NCI-H524 treated with DMSO at 0.1 percent for 48 hours (cell line): ENCODE data around the gene LRRC46.

Experiments
- DNase-seq: peaks from one replicate; lab custom pipeline; 2025; lab: John Stamatoyannopoulos, UW

Gene LRRC46

DNA sequence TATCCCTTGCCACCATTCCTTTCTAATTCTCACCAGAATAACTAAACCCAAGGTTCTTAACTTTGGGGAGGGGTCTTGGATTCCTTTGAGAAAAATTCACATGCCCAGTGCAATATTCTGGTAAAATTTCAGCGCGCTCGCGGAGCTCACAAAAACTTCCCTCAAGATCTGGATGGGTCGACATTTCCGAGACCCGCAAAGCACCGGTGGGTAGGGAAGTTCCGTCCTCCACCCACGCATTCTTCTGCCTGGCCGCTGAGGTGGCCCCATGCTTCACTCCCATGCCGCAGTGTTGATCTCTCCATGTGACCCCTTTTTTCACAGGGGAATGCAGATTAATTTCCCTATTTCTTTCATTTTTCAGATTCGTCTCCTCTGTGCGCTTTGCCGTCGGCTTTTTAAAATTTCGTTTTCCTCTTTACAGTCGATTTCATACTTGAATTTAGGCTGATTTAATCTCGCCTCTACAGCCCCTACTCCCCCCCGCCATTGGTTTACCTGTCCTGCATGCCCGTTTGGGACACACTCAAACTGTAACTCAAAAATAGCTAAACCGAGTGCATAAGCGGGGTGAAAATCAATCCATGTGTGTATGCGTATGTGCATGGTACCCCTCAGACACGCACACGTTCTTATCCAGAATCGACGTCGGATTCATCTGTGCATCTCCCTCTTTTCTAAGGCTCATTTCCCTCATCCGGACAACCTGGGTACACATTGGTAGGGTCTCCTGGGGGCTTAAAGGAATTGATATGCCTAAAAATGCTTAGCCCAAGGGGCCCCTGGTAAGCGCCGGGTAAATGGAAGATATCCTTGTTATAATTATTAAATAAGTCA lies 20.9 kb downstream of the LRRC46 start:
- DNase-seq = no peak

DNA sequence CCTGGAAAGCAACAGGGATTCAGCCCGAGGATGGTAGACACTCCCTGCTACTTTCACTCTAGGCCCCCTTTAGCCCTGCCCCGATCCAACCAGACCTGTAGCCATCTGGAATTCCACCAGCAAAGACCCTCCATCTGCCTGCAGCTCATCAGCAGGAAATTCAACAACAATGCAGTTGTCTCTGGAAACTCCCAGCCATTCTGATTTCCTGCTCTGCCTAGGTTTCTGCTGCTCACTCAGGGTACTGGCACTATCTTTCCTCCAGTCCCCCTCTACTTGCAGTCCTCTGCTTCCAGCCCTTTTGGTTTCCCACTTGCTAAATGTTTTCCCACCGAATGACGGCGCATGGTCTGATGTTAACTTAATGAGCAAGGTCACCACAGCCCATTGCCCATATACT lies 22.1 kb downstream of the LRRC46 start:
- no peak for DNase-seq

DNA sequence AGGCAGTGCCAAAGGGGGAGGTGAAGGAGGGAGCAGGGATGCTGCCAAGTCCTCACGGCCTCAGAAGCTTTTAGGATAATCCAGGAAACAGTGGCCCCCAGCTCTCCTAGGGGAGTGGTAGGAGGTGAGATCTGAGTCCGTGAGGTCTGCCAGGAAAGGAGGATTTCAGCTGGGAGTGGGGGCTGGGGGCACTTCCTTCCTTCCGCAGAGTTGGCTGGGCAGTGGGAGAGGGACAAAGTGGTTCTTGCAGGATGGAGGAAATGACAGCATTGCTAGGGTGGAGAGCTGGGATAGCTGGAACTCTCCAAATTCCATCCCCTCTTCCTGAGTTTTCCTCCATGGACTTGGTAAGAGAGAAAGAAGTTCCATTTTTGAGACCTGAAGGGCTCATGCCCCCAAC lies 24.3 kb downstream of the LRRC46 start:
- no peak for DNase-seq

DNA sequence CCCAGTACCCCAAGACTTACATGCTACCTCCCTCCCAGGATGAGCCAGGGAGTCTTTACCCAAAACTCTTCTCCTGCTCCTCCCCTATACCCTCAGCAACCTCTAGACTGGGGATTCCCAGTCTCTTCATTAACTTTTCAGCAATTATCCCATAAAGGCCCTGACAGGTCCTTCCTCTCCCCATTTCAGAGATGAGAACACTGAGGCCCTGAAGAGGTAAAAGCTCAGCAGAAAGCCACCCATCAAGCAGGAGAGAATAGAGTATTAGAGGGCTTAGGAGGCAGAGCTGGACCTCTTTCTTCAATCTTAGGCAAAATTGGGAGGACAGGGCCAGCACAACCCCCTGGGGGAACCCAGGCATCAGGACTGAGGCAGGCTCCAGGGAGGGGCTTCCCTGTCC lies 25.4 kb downstream of the LRRC46 start:
- no peak for DNase-seq

DNA sequence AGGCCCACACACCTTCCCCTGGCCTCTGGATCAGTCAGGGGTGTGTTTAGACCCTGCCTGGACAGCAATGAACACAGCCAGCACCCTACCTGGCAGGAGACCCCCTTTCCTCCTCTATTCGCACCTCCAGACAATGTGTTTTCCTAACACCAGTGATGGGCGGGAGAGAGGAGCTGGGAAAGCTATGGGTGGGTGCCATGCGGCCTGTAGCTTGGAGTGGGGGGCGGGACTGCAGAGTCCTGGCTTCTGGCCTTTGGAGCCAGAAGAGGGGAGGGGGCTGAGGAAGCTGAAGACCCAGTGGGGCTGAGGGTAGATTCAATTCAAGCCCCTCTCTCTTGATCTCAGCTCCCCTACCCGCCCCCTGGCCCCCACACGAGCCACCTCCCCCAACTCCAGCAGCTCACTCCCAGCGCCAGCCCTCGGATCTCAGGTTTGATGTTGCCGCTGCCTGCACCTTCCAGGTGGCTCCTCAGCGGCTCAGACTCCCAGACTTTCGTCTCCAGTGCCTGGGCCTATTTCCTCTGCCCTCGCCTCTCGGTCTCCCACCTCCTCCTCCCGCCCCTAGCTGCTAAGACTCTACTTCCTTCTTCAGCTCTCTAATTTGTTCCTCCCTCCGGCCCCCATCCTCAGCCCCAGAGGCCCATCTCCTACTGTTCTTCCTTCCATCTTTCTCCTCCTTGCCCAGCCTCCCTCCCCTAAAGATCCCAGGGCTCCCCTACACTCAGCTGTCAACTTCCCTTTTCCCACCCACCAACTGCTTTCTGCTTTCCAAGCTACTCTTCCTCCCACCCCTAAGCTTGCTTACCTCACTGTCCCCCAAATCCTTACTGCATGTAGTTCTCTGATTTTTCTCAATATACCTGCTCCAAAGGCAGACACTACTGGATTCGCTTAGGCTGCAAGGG lies 26.3 kb downstream of the LRRC46 start:
- DNase-seq = no peak

DNA sequence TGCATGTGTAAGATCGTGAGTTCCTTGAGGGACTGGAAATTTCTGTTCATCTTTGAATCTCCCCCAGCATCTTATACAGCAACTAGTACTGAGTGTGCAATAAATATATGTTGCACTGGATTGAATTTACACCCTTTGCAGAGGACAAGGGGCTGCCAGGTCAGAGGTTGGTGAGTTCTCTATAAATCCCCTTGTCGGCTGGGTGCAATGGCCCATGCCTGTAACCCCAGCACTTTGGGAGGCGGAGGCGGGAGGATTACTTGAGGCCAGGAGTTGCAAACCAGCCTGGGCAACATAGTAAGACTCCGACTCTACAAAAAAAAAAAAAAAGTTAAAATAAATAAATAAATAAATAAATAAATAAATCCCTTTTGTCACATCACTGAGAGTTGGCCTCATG lies 28.9 kb downstream of the LRRC46 start:
- no peak for DNase-seq

DNA sequence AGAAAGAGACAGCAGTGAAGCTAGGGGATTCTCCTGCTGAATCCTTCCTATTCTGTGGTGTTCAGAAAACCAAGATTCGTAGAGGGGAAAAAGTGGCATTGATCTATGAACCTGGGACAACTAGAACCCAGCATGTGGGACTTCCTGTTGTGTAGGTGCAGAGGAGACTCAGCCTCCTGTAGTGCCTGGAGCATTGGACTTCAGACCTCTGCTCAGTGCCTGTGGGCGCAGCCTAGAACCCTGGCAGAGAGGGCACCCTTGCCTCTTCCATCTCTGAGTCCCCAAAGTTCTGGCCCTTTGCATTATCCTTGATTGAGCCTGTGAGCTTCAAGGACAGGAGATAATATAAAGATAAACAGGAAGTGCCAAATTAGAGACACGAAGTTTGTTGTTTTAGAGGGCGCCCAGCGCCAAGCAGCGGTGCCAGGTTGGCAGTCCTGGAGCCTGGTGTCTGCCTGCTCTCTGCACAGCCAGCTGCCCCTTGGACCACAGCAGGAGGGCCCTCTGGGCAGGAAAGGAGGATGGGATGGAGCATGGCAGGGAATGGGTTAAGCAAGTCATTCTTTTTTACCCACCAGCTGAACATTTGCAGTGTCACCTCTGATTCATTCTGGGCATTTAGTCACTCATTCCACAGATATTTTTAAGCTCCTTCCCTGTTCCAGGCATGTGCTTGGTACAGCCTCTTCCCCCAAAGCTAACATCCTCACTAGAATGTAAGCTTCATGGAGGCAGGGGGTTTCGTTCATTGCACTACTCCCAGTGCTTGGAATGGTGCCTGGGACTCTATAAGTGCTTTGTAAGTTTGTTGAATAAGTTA lies 31.4 kb downstream of the LRRC46 start:
- DNase-seq = no peak

DNA sequence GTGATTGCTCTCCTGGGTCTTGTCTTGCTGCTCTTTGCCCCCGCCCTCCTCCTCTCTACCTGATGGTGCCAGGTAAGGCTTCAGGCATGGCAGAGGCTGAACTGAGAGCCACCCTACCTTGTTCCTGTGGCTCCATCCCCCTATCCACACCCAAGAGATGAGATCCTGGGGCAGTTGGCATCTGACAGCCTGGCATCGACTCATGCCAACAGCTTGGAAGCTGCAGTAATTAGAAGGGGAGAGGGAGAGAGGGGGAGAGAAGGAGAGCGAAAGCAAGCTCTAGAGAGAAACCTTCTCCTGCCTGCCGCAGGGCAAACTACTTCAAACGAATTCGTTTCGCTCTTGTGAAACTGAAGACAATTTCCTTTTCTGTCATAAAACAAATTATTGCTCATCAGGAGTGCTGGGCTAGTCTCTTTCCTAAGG lies 33.3 kb downstream of the LRRC46 start:
- no peak for DNase-seq

DNA sequence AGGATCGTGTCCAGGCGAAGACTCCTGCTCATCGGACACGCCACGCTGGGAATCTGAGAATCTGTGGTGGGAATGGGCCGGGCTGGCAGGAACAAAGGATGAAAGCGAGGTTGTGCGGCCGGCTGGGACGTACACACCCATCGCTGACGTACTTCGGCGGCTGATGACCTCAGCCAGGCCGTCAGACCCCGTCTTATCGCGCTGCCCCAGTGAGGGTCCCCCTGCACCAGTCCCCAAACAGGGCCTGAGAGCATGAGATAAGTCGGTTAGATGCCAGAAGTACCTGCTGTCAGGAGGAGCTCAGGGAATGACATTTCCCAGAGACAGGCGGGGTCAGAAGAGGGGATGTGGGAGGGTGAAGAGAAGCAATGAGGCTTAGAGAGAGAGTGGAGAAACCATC lies 35.5 kb downstream of the LRRC46 start:
- no peak for DNase-seq

DNA sequence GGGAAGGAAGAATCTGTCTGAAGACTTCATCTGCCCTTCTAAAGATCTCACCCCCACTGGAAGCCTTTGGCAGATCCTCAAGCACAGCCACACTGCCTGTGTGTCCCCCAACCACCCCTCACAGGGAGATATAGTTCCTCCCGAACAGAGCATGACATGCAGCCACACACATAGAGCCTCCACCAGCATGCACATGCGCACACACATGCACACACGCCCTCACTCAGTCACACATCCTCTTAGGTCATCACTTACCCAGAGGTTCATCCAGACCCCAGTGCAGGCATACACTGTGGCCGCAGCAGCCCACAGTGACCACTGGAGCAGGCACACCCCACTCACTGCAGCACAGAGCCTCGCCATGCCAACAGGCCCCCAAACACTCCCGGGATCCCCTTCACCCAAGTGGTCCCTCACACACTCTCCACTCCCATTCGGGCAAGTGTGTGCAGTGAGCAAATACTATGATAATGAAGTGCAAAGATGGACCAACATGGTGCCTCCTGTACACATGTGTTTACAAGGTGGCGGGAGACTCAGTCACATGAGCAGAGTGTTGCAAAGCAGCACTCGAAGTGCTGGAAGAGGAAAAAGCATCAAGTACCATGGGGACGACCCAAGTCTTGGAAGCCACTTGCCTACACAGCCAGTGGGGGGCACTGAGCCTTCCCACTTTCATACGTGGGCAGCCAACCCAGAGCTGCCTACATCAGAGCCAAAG lies 36.5 kb downstream of the LRRC46 start:
- no peak for DNase-seq

DNA sequence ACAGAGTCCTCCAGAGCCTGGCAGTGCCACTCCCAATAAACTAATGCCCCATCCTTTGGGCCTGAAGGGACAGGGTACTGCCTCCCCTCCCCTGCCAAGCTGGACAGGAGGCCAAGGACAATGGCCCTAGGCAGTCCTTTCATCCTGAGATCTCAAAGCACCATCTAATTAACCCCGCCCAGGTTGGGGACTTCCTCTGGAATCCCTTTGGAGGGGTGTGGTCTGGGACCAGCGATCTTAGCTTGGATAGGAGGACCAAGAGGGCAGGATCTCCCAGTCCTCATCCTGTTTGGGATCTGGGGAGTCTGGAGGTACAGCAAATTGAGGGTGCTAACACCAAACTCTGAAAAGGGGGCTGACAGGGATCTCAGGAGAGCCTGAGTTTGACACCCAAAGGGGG lies 37.6 kb downstream of the LRRC46 start:
- DNase-seq = no peak

DNA sequence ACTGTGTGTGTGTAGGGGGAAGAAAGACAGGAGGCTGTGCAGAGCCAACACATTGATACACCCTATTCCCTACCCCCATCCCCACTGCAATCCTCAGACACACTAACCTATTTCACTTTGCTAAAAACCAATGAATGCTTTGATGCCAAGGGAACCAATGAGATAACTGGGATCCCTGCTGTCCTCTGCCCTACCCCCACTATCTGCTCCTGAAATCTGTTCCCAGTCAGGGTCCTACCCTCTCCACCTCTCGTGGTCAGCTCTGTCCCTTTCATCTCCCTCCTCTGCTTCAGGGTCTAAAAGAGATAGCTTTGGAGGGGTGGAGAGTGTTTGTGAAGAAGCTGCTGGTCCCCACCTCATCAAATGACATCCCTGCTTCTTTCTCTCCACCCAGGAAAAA lies 38.6 kb downstream of the LRRC46 start:
- DNase-seq = no peak

DNA sequence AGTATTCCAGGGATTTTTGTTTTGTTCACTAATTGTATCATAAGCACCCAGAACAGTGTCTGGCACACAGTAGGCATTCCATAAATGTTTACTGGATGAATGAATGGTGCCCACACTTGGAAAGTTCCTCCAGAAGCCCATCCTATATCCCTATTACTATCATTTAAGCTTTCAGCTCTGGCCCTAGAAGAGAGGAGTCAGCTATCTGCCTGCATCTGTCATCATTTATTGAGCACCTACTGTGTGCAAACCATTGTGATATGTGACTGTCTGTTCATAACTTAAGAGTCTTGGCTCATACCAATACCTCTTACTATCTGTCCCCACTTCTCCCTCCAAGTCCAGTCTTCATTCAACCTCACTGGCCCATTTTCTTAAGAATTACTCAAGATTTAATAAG lies 39.6 kb downstream of the LRRC46 start:
- DNase-seq = no peak

DNA sequence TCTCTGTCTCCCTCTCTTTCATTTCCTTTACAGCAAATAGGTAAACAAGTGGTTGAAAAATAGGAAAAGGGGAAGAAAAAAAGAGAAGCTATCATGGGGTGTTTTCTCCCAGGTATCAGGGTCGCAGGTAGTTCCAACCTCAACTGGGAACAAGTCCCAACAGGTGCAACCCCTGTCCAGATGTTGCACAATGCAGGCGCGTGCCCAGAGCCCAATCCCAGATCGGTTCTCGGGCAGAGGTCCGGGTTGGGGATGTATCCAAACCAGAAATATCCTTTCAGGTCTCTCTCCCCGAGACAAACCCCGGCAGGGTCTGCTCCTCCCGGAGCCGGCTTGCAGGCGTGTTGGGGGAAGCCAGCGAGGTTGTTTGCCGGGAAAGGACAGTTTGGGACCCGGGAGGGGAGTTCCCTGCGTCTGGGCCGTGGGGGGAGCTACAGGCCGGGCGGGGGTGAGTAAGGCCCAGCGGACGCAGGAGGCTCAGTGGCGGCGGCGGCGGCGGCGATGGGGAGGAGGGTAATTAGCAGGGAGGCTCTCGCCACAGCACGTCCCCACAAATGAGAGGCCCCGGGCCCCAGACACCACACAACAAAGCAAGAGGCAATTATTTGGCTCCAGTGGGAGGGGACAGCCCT lies 40.7 kb downstream of the LRRC46 start:
- no peak for DNase-seq

DNA sequence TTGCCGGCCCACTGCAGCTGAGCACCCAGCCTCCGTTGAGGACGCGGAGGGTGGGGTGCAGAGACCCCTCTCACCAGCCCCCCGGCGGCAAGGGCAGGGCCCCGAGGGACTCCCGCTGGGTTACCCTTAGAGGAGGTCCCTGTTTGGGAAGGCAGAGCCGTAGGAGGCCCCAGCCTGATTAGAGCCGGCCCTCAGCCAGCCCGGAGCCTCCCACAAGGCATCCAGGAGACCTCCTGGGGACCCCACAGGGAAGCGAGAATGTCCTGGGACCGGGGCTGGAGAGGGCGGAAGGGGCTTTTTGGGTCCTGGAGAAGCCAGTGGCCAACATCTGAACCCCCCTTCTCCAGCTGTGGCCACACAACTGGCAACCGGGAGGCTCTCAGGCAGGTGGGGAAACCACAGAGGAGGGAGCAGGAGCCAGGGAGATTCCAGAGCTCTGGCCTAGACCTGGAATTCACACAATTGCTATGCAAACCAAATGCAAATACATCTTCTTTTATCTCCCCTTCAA lies 41.2 kb downstream of the LRRC46 start:
- no peak for DNase-seq

DNA sequence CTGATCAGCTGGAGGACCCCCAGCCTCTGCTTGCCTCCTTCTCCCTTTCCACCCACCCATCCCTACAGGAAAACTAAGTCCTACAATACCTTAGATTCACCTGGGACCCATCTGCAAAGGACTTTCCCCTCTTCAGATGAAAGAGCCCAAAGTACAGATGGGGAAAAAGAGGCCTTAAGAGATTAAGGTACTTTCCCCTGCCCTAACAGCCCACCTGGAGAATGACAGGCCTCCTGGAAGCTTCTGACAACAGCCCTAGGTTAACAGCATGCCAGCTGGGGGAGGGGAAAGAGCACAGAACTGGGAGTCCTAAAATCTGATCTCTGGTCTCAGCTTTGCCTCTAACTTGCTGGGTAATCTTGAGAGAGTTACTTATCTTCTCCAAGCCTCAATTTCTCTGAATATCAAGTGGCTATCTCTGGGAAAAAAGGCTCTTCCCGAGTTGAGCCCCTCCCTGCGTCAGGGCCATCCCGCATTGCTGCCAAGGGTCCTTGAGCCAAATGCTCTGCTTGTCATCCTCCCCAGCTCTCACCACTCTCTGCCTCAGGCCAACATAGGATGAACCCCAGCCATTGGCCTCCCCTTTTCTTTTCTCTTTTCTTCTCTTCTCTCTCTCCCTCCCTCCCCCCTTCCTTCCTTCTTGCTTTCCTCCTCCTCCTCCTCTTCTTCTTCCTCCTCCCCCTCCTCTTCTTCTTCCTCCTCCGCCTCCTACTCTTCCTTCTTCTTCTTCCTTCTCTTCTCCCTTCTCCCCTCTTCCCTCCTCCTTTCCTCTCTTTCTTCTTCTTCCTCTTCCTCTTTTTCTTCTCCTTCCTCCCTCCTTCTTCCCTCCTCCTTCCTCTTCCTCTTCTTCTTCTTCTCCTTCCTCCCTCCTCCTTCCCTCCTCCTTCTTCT lies 42.0 kb downstream of the LRRC46 start:
- DNase-seq = no peak

DNA sequence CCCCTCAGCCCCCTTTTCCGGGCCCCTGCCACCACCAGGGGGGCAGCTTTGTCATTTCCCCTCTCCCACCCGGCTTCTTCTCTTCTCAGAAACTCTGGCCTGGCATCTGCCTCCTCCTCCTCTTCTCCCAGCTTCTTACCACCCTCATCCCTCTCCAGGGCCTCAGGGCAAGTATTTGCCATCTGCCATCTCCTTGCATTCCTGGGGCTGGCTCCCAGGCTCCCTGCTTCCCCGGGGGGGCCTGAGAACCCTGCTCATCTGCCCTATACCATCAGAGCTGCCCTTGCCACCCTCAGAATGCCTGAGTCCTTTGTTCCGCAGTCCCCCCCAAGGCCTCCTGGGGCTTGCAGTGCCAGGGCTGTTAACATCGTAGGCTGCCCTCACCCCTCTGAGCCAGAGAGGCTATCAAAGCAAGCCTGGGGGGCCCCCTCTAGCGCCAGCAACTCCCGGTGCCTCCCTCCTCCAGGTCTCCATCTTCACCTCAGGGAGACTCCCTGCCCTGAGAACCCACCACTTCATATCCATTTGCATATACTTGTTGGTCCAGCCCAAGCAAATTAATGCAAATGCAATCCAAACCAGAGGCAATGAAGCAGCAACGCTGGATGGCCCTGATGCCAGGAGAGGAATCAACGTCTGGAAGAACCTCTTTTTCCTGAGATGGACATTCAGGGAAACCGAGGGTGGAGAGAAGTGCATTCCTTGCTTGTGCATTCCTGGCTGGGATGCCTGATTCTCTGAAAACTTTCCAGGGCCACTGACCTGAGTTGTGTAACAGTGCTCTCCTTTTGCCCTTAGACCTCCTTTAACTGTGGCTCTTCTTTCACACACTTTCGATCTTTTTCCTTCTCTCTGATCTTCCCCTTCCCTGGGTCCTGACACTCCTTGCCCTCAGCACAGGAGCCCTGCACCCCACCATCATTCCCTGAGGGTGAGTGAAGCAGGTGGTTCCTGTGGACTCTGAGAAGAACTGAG lies 43.8 kb downstream of the LRRC46 start:
- DNase-seq = peak; percentile 90

DNA sequence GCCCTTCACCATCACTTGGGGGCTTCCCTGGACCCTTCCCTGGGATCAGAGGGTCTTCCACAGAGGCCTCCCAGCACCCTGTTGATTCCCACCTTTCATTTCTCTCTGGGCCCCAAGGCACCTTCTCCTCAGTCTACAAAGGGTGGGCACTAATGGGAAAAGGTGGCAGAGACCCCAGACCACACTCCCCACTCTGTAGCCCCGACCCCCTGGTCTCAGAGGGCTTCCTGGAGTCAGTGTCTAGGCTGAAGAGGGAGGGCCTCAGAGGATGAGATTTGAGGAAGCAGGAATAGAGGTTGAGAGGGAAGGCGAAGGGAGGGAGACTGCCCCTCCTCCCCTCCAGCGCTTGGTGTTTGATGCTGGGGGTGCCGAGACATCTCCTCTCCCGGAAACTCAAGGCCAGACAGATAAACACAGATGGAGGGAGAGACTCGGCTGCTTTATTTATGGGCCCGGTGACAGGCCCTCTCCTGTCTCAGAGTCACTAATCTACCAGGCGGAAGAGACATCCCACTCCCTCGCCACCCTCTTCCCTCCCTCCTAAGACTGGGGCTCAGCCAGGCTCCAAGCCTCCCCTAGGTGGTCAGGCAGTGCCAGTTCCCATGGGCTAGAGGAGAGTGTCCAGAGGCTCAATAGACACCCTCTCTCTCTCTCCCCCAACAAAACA lies 46.0 kb downstream of the LRRC46 start:
- DNase-seq = no peak
